DOHH2 (cell line): Measurements from ENCODE around the gene GSG1L.

Experiments used
- EZH2phosphoT487 ChIP-seq: fragments of 200-600 bp; sonication (generic); IDR thresholded peaks from 2 replicates; pipeline ENCODE4 v1.6.1; 2017; ENCODE audit warnings: borderline replicate concordance, mild to moderate bottlenecking, antibody characterized with exemption, low read length, moderate library complexity, mixed read lengths
- TF ChIP-seq, protein P1 (sequence below): fragments of 200-600 bp; sonication (generic); IDR thresholded peaks from one replicate; pipeline ENCODE4 v1.5.1; 2014; ENCODE audit warnings: antibody characterized with exemption, mild to moderate bottlenecking, low read depth, low read length; ENCODE audit not compliant: poor library complexity, severe bottlenecking

DNA sequence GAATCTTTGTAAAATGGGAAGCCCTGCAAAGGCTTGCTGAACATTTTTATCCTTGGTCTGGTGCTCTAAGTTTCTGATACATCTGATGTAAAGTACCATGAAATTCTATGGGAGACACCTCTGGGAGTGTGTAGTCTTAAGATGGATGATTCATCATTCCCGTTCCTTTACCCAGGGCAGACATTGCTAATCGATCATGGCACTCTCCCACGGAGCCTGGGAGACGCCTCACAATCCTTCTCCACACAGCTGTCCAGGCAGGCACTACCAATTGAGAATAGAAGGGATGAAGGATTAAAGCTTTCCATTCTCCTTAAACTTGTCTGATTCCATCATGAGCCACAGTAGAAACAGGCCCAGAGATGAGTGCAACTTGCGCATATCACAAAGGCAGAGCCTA is 144.8 kb downstream of the GSG1L start:
- TF ChIP-seq, protein P1, sequence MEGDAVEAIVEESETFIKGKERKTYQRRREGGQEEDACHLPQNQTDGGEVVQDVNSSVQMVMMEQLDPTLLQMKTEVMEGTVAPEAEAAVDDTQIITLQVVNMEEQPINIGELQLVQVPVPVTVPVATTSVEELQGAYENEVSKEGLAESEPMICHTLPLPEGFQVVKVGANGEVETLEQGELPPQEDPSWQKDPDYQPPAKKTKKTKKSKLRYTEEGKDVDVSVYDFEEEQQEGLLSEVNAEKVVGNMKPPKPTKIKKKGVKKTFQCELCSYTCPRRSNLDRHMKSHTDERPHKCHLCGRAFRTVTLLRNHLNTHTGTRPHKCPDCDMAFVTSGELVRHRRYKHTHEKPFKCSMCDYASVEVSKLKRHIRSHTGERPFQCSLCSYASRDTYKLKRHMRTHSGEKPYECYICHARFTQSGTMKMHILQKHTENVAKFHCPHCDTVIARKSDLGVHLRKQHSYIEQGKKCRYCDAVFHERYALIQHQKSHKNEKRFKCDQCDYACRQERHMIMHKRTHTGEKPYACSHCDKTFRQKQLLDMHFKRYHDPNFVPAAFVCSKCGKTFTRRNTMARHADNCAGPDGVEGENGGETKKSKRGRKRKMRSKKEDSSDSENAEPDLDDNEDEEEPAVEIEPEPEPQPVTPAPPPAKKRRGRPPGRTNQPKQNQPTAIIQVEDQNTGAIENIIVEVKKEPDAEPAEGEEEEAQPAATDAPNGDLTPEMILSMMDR: no peak
- TF ChIP-seq EZH2phosphoT487: no peak
